Measurements from ENCODE around the gene STRIP2.

Gene STRIP2

GRCh38 chr7:129482781-129483180 lies 48.5 kb downstream of the STRIP2 start:
- TF ChIP-seq CTCF (IDR thresholded peaks at IDR 0.05): no peak

- TF ChIP-seq CTCF (IDR thresholded peaks at IDR 0.05): no peak
These were observed 55.3 kb downstream of the STRIP2 start for GRCh38 chr7:129489491-129489890.

- no peak for TF ChIP-seq CTCF (IDR thresholded peaks at IDR 0.05)
These were observed 58.2 kb downstream of the STRIP2 start for GRCh38 chr7:129492391-129492790.

- no peak; the same call in 1 of the 2 replicates for TF ChIP-seq CTCF (IDR thresholded peaks at IDR 0.05)
These were observed 59.3 kb downstream of the STRIP2 start for GRCh38 chr7:129493555-129493954.

- no peak for TF ChIP-seq CTCF (IDR thresholded peaks at IDR 0.05)
These were observed 59.8 kb downstream of the STRIP2 start for GRCh38 chr7:129494041-129494440.

- TF ChIP-seq CTCF (IDR thresholded peaks at IDR 0.05): no peak
These were observed 61.8 kb downstream of the STRIP2 start for GRCh38 chr7:129495987-129496386.

GRCh38 chr7:129496653-129497052 lies 62.4 kb downstream of the STRIP2 start:
- TF ChIP-seq CTCF (IDR thresholded peaks at IDR 0.05): no peak

GRCh38 chr7:129497156-129497555 lies 62.9 kb downstream of the STRIP2 start:
- TF ChIP-seq CTCF (IDR thresholded peaks at IDR 0.05): no peak
